ENCODE data around the gene MAGIX.

GRCh38 chrX:49165901-49166881 lies 3.6 kb downstream of the MAGIX start:
- TF ChIP-seq POLR2AphosphoS5 (IDR thresholded peaks at IDR 0.05; ENCODE audit: low read depth, low read length), result no peak
- no peak for TF ChIP-seq POLR2A (IDR thresholded peaks at IDR 0.05; ENCODE audit: low read depth, low read length)
